Measurements from ENCODE around the gene HOXA7.

DNA sequence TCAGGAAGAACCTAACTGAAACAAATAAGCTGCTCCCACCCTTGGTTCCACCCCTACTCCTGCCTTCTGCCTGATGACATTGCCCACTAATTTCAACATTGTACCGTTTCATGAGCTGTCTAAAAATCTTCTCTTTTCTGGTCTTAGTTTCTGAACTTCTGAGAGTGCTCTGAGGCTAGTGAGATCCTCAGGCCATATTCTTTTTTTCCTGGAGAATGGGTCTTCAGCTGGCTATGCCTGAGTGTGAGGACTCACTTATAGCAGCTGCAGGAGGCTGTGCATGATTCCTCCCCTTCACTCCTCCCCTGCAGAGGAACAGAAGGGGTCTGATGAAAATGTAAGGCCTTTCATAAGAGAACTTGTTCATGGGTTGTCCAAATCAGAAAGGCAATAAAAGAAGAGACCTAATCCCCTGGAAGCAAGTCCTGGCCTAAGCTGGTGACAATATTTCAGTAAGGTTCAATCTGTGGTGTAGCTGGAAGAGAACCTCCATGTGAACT lies 37.0 kb downstream of the HOXA7 start:
- TF ChIP-seq, protein P1, sequence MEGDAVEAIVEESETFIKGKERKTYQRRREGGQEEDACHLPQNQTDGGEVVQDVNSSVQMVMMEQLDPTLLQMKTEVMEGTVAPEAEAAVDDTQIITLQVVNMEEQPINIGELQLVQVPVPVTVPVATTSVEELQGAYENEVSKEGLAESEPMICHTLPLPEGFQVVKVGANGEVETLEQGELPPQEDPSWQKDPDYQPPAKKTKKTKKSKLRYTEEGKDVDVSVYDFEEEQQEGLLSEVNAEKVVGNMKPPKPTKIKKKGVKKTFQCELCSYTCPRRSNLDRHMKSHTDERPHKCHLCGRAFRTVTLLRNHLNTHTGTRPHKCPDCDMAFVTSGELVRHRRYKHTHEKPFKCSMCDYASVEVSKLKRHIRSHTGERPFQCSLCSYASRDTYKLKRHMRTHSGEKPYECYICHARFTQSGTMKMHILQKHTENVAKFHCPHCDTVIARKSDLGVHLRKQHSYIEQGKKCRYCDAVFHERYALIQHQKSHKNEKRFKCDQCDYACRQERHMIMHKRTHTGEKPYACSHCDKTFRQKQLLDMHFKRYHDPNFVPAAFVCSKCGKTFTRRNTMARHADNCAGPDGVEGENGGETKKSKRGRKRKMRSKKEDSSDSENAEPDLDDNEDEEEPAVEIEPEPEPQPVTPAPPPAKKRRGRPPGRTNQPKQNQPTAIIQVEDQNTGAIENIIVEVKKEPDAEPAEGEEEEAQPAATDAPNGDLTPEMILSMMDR (IDR thresholded peaks at IDR 0.05), result no peak
- no peak for TF ChIP-seq ZFX (IDR thresholded peaks at IDR 0.05; ENCODE audit: borderline replicate concordance)
